Measurements from ENCODE around the gene GGA2.
"Not testable (repeated sequence)": the region's sequence is repeated elsewhere in the genome, so short reads cannot be mapped to it uniquely, and the experiment has no call there.

The GGA2 gene, protein sequence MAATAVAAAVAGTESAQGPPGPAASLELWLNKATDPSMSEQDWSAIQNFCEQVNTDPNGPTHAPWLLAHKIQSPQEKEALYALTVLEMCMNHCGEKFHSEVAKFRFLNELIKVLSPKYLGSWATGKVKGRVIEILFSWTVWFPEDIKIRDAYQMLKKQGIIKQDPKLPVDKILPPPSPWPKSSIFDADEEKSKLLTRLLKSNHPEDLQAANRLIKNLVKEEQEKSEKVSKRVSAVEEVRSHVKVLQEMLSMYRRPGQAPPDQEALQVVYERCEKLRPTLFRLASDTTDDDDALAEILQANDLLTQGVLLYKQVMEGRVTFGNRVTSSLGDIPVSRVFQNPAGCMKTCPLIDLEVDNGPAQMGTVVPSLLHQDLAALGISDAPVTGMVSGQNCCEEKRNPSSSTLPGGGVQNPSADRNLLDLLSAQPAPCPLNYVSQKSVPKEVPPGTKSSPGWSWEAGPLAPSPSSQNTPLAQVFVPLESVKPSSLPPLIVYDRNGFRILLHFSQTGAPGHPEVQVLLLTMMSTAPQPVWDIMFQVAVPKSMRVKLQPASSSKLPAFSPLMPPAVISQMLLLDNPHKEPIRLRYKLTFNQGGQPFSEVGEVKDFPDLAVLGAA

DNA sequence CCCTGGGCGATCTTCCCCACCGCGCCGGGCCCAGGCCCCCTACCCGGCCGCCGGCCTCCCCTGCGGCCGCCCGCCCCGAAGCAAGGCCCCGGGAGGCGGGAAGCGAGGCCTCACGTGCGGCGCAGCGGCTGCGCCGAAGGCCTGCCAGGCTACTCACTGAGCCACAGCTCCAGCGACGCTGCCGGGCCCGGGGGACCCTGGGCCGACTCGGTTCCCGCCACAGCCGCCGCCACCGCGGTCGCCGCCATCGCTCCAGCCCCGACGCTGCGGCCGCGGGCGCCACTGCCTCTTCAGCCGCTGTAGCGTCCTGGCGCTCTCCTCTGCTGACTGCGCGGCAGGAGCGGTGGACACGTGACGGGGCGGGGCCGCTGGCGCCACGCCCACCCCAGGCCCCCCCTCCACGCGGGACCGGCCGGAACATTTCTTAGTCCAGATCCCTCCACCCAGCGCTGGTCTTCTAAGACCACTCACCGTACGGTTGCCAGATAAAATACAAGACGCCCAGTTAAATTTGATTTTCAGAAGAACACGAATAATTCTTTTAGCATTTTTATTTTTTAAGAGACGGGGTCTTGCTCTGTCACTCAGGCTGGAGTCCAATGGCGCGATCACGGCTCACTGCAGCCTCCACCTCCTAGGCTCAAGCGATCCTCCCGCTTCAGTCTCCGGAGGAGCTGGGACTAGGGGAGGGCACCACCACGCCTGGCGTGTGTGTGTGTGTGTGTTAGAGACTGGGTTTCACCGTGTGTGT lies at the start of gene GGA2:
GGA2 (minus strand) TSS at position 331 of the 751 bp plus-strand sequence; CDS start at position 248, 83 bp downstream.
- no peaks in the 10 kb centered on the region for H3K27me3 ChIP-seq (ENCODE audit: control insufficient read depth, insufficient read depth, low read length)
- peaks cover 5% of the 10 kb centered on the region for H3K4me1 ChIP-seq (ENCODE audit: control insufficient read depth, low read depth, low read length)
- H3K9ac ChIP-seq (ENCODE audit: low read length): peak within 1 kb of the TSS; percentile 69
- no peak within 1 kb of the TSS for H3K27ac ChIP-seq (ENCODE audit: low read length)
- no peaks in the 10 kb centered on the region for H3K9me3 ChIP-seq (ENCODE audit: control insufficient read depth, low read depth, low read length)
- peaks cover 6% of the 10 kb centered on the region for H3K36me3 ChIP-seq (ENCODE audit: control insufficient read depth, low read depth, low read length)
- peak within 1 kb of the TSS; percentile 89 for H3K4me3 ChIP-seq (ENCODE audit: low read length)

GRCh38 chr16:23557779-23558702 lies 47.7 kb upstream of the GGA2 start:
- Histone ChIP-seq H3K27me3 (ENCODE audit: control insufficient read depth, insufficient read depth, low read length) (no peaks in the 10 kb centered on the region), H3K9me3 (ENCODE audit: control insufficient read depth, low read depth, low read length) (no peaks in the 10 kb centered on the region), H3K27ac (ENCODE audit: low read length) (peak overlapping the region; percentile 57), H3K9ac (ENCODE audit: low read length) (peak overlapping the region; percentile 84), H3K4me3 (ENCODE audit: low read length) (peak overlapping the region; percentile 73), H3K36me3 (ENCODE audit: control insufficient read depth, low read depth, low read length) (peaks cover 41% of the 10 kb centered on the region), H3K4me1 (ENCODE audit: control insufficient read depth, low read depth, low read length) (no peaks in the 10 kb centered on the region)

DNA sequence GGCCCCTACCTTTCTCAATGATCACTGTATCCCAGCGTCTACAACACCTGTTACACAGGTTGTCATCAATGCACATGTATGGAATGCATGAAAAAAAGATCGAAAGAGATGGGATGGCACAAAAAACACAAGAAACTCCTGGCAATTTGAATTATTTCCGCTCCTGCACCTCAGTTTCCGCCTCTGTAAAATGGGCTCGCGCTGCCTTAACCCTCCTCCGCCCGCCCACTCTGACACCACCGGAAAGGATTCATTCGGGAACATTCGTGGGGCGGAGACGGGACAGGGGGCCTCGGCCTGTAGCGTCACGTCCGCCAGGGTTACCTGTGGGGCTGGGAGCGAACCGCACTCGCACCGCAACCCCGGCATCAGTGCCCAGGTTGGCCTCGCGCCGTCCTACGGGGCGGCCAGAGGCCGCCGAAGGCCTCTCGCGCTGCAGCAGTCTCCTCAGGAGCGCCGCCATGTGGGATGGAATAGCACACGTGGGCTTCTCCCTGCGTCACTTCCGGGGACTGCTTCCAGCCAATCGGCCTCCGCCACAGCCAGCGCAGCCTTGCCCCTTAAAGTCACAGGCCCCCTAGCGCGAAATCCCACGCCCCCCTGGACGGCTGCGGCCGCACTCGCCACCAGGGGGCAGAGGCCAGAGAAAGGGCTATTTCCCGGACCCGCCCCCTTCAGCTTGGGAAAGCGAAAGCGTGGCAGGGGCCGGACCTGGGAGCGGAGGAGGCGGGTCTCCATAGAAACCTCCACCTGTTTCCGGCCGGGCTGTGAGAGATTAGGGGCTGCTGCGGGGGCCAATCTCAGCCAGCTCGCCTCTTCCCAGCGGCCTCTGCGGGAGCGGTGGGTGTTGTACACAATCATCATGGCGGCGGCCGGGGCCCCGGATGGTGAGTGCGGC lies 46.8 kb upstream of the GGA2 start, which contains the start of the genes EARS2 and UBFD1:
EARS2 (minus strand) TSS at position 470 of the 898 bp plus-strand sequence; CDS start at position 463, 7 bp downstream.
UBFD1 (plus strand) TSS at position 847 of the 898 bp plus-strand sequence; CDS start at position 863, 16 bp downstream.
- Histone ChIP-seq H3K4me3 (ENCODE audit: low read length) (peak within 1 kb of the TSS; percentile 73), H3K36me3 (ENCODE audit: control insufficient read depth, low read depth, low read length) (peaks cover 41% of the 10 kb centered on the region), H3K27ac (ENCODE audit: low read length) (peak within 1 kb of the TSS; percentile 57), H3K4me1 (ENCODE audit: control insufficient read depth, low read depth, low read length) (no peaks in the 10 kb centered on the region), H3K9ac (ENCODE audit: low read length) (peak within 1 kb of the TSS; percentile 84), H3K27me3 (ENCODE audit: control insufficient read depth, insufficient read depth, low read length) (no peaks in the 10 kb centered on the region), H3K9me3 (ENCODE audit: control insufficient read depth, low read depth, low read length) (no peaks in the 10 kb centered on the region)

GRCh38 chr16:23554536-23554935 lies 44.2 kb upstream of the GGA2 start:
- no peaks in the 10 kb centered on the region for H3K27me3 ChIP-seq (ENCODE audit: control insufficient read depth, insufficient read depth, low read length)
- H3K36me3 ChIP-seq (ENCODE audit: control insufficient read depth, low read depth, low read length): peaks cover 35% of the 10 kb centered on the region
- H3K9ac ChIP-seq (ENCODE audit: low read length): no peak overlapping the region
- H3K27ac ChIP-seq (ENCODE audit: low read length): no peak overlapping the region
- H3K9me3 ChIP-seq (ENCODE audit: control insufficient read depth, low read depth, low read length): no peaks in the 10 kb centered on the region
- H3K4me3 ChIP-seq (ENCODE audit: low read length): no peak overlapping the region
- no peaks in the 10 kb centered on the region for H3K4me1 ChIP-seq (ENCODE audit: control insufficient read depth, low read depth, low read length)

DNA sequence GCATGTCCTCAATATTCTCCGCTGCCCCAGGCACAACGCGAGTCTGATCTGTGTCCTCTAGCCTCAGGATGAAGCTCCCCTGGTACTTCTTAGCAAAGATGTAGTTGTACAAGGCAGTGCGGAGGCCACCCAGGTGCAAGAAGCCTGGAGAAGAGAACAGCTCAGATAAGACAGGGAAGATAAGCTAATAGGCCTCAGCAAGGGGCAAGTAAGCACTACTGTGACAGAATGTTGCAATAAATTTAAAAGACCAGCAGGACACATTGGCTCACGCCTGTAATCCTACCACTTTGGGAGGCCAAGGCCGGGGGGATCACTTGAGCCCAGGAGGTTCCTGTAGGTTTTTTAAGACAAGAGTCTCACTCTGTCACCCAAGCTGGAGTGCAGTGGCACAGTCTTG lies 41.9 kb upstream of the GGA2 start:
- H3K27ac ChIP-seq (ENCODE audit: low read length): no peak overlapping the region
- no peaks in the 10 kb centered on the region for H3K27me3 ChIP-seq (ENCODE audit: control insufficient read depth, insufficient read depth, low read length)
- no peak overlapping the region for H3K9ac ChIP-seq (ENCODE audit: low read length)
- no peak overlapping the region for H3K4me3 ChIP-seq (ENCODE audit: low read length)
- no peaks in the 10 kb centered on the region for H3K9me3 ChIP-seq (ENCODE audit: control insufficient read depth, low read depth, low read length)
- H3K4me1 ChIP-seq (ENCODE audit: control insufficient read depth, low read depth, low read length): no peaks in the 10 kb centered on the region
- H3K36me3 ChIP-seq (ENCODE audit: control insufficient read depth, low read depth, low read length): peaks cover 46% of the 10 kb centered on the region

DNA sequence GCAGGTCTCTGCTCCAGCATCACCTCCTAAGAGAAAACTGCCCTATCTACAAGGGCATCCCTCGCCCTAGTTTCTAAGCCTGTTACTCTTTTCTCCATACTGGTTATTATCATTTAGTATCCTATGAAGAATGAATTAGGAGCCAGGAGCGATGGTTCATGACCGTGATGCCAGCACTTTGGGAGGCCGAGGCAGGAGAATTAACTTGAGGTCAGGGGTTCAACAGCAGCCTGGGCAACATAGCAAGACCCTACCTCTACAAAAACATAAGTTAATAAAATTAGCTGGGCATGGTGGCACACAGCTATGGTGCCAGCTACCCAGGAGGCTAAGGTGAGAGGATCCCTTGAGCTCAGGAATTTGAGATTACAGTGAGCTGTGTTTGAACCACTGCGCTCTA lies 39.6 kb upstream of the GGA2 start:
- Histone ChIP-seq H3K4me1 (ENCODE audit: control insufficient read depth, low read depth, low read length) (no peaks in the 10 kb centered on the region), H3K9me3 (ENCODE audit: control insufficient read depth, low read depth, low read length) (no peaks in the 10 kb centered on the region), H3K4me3 (ENCODE audit: low read length) (no peak overlapping the region), H3K27me3 (ENCODE audit: control insufficient read depth, insufficient read depth, low read length) (no peaks in the 10 kb centered on the region), H3K36me3 (ENCODE audit: control insufficient read depth, low read depth, low read length) (peaks cover 61% of the 10 kb centered on the region), H3K27ac (ENCODE audit: low read length) (no peak overlapping the region), H3K9ac (ENCODE audit: low read length) (no peak overlapping the region)

DNA sequence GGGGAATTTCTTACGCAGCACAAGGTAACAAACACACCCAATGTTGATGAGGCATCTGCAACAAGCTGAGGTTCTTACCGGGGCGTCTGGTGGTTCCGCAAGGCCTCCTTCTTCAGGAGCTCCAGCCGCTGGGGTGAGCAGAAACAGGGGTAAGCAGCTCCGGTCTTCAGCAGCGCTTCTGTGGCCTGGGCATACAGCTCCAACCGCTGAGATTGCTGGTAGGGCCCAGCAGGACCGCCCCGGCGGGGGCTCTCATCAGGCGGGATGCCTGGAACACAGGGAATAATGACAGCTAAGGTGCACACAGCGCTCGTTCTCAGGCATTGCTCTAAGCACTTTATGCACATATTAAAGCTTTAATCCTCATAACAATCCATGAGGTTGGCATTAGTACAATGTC lies 34.1 kb upstream of the GGA2 start:
- H3K4me1 ChIP-seq (ENCODE audit: control insufficient read depth, low read depth, low read length): no peaks in the 10 kb centered on the region
- H3K9me3 ChIP-seq (ENCODE audit: control insufficient read depth, low read depth, low read length): no peaks in the 10 kb centered on the region
- no peak overlapping the region for H3K27ac ChIP-seq (ENCODE audit: low read length)
- H3K27me3 ChIP-seq (ENCODE audit: control insufficient read depth, insufficient read depth, low read length): no peaks in the 10 kb centered on the region
- no peak overlapping the region for H3K9ac ChIP-seq (ENCODE audit: low read length)
- H3K36me3 ChIP-seq (ENCODE audit: control insufficient read depth, low read depth, low read length): peaks cover 61% of the 10 kb centered on the region
- H3K4me3 ChIP-seq (ENCODE audit: low read length): no peak overlapping the region

DNA sequence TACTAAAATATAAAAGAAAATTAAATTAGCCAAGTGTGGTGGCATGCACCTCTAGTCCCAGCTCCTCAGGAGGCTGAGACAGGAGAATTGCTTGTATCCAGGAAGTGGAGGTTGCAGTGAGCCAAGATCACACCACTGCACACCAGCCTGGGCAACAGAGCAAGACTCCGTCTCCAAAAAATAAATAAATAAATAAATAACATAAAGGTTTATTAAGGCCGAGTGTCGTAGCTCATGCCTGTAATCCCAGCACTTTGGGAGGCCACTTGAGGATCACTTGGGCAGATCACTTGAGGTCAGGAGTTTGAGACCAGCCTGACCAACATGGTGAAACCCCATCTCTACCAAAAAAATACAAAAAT lies 30.5 kb upstream of the GGA2 start:
- H3K36me3 ChIP-seq (ENCODE audit: control insufficient read depth, low read depth, low read length): peaks cover 46% of the 10 kb centered on the region
- not testable (repeated sequence) for H3K4me3 ChIP-seq (ENCODE audit: low read length); H3K9ac ChIP-seq (ENCODE audit: low read length); H3K4me1 ChIP-seq (ENCODE audit: control insufficient read depth, low read depth, low read length); H3K9me3 ChIP-seq (ENCODE audit: control insufficient read depth, low read depth, low read length); H3K27ac ChIP-seq (ENCODE audit: low read length); H3K27me3 ChIP-seq (ENCODE audit: control insufficient read depth, insufficient read depth, low read length)

DNA sequence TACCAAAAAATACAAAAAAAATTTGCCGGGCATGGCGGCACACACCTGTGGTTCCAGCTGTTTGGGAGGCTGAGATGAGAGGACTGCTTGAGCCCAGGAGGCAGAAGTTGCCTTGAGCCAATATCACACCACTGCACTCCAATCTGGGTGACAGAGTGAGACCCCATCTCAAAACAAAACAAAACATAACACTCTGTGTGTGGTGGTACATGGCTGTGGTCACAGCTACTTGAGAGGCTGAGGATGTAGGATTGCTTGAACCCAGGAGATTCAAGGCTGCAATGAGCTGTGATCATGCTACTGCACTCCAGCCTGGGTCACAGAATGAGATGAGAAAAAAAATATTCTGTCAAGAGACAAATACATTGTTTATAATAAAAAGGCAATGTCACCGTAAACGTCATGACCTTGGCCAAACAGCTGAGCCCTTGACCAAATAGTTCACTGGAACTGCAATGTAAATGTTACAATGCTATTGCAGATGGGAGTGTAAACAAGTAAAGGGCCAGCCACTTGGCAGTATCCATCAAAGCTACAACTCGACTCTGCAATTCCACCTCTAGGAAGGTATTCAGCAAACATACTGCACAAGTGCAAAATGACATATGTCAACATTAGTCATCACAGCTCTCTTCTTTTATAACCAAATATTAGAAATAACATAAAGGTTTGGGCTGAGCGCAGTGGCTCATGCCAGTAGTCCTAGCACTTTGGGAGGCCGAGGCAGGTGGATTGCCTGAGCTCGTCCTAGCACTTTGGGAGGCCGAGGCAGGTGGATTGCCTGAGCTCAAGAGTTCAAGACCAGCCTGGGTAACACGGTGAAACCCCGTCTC lies 29.9 kb upstream of the GGA2 start:
- Histone ChIP-seq H3K36me3 (ENCODE audit: control insufficient read depth, low read depth, low read length) (peaks cover 49% of the 10 kb centered on the region), H3K9me3 (ENCODE audit: control insufficient read depth, low read depth, low read length) (no peaks in the 10 kb centered on the region), H3K4me1 (ENCODE audit: control insufficient read depth, low read depth, low read length) (no peaks in the 10 kb centered on the region), H3K9ac (ENCODE audit: low read length) (no peak overlapping the region), H3K4me3 (ENCODE audit: low read length) (no peak overlapping the region), H3K27me3 (ENCODE audit: control insufficient read depth, insufficient read depth, low read length) (no peaks in the 10 kb centered on the region), H3K27ac (ENCODE audit: low read length) (no peak overlapping the region)

DNA sequence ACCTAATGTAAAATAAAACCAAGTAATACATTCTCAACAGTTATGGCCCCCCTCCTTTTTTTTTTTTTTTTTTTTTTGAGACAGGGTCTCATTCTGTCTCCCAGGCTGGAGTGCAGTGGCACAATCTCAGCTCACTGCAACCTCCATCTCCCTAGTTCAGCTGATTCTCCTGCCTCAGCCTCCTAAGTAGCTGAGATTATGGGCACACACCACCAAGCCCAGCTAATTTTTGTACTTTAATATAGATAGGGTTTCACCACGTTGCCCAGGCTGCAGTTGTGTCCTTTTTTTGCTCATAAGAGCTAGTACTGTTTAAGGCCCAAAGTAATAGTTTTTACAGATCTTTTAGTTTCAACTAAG lies 28.6 kb upstream of the GGA2 start:
- no peaks in the 10 kb centered on the region for H3K27me3 ChIP-seq (ENCODE audit: control insufficient read depth, insufficient read depth, low read length)
- no peak overlapping the region for H3K27ac ChIP-seq (ENCODE audit: low read length)

More for the DNA sequence above, 28.6 kb upstream of the GGA2 start:
- no peaks in the 10 kb centered on the region for H3K4me1 ChIP-seq (ENCODE audit: control insufficient read depth, low read depth, low read length)
- no peak overlapping the region for H3K4me3 ChIP-seq (ENCODE audit: low read length)
- H3K36me3 ChIP-seq (ENCODE audit: control insufficient read depth, low read depth, low read length): peaks cover 52% of the 10 kb centered on the region
- H3K9me3 ChIP-seq (ENCODE audit: control insufficient read depth, low read depth, low read length): no peaks in the 10 kb centered on the region
- no peak overlapping the region for H3K9ac ChIP-seq (ENCODE audit: low read length)
